Left lung (tissue), 10 donors: Measurements from ENCODE around the gene PLEKHM1. TPM values are rescaled to one million over a fixed set of nuclear protein-coding genes. Genes with fewer than 3 reads are reported as not detected.
A peak's percentile ranks its signal among the peaks of the same experiment; 100 is the strongest.

ENCODE experiments used
- ATAC-seq: fragments of 200-7000 bp; cut with Tn5 transposase; one replicate; pipeline ENCODE4 v1.9.1; 2020; ENCODE audit warnings: moderate library complexity
- DNase-seq, 4 donors: peaks; one replicate each; pipeline ENCODE4 v3.0.0-alpha.2; 2013 to 2020
- H3K27ac ChIP-seq, 2 donors: fragments of 200-600 bp; sonication (generic) in 1 of 2; one replicate each; pipeline versions ENCODE4 v1.5.0 to v1.8.0; 2020 to 2021
- H3K27me3 ChIP-seq, 2 donors: fragments of 200-600 bp; sonication (generic) in 1 of 2; one replicate each; pipeline versions ENCODE4 v1.5.0 to v1.8.0; 2020 to 2021
- H3K36me3 ChIP-seq, 2 donors: fragments of 200-600 bp; sonication (generic) in 1 of 2; one replicate each; pipeline versions ENCODE4 v1.5.0 to v1.8.0; 2020 to 2021
- H3K4me1 ChIP-seq, 2 donors: fragments of 200-600 bp; one replicate each; pipeline ENCODE4 v1.8.0; 2021
- H3K4me3 ChIP-seq, 2 donors: fragments of 200-600 bp; sonication (generic) in 1 of 2; one replicate each; pipeline versions ENCODE4 v1.5.0 to v1.8.0; 2020 to 2021; ENCODE audit warnings: mild to moderate bottlenecking in 1 of 2
- H3K9me3 ChIP-seq, 2 donors: fragments of 200-600 bp; sonication (generic) in 1 of 2; one replicate each; pipeline versions ENCODE4 v1.5.0 to v1.8.0; 2020 to 2021
- CTCF ChIP-seq, 2 donors: fragments of 200-600 bp; sonication (generic) in 1 of 2; IDR thresholded peaks; one replicate each; pipeline versions ENCODE4 v1.5.0 to v1.8.0; 2021; ENCODE audit warnings: antibody characterized with exemption in 2 of 2
- intact Hi-C, 2 donors: fragments of 100-400 bp; cut with DNase I; formaldehyde crosslinking; loops; one replicate each; pipeline versions ENCODE4 v1.11.2 to v1.14.2; 2022
- polyA plus RNA-seq, 6 donors: library from polyadenylated mRNA; unstranded; fragments of 120-200 nt; gene quantifications; one replicate each; pipeline ENCODE4 v1.2.1, GENCODE V29; 2013; ENCODE audit not compliant: insufficient read length in 6 of 6
- total RNA-seq, 2 donors: library from RNA; stranded (reverse); fragmentation: NEBNext Ultra II Directional; extraction: Animal tissue kit (Norgen Biotek cat#: 25700); gene quantifications; one replicate each; pipeline ENCODE4 v1.2.1, GENCODE V29; 2021
- donor health status: DM: no; HTN: yes; CAD: no.
- donor health status: DM: no; HTN: no; CAD: no.

The PLEKHM1 gene
- total and polyA plus RNA-seq, 8 donors, result 14.7 to 96.9 (median 18.0) TPM

- ATAC-seq, result no peak
- no peaks in the 10 kb centered on the region for H3K27me3 ChIP-seq
- no peak overlapping the region for H3K27ac ChIP-seq
- intact Hi-C loops, result no loop called here
- no peak overlapping the region for H3K4me3 ChIP-seq
- no peaks in the 10 kb centered on the region for H3K9me3 ChIP-seq
- TF ChIP-seq CTCF (IDR thresholded peaks at IDR 0.05), result no peak
- H3K4me1 ChIP-seq, result peaks cover 0 to 6% of the 10 kb centered on the region in 2 donors
- no peak for DNase-seq
- peaks cover 0 to 74% of the 10 kb centered on the region in 2 donors for H3K36me3 ChIP-seq
These were observed 94.7 kb downstream of the PLEKHM1 start for GRCh38 chr17:45395569-45396415.

- peaks cover 0 to 67% of the 10 kb centered on the region in 2 donors for H3K36me3 ChIP-seq
These were observed 95.5 kb downstream of the PLEKHM1 start for GRCh38 chr17:45394913-45395568.

GRCh38 chr17:45394564-45394912 lies 96.0 kb downstream of the PLEKHM1 start:
- H3K4me1 ChIP-seq, result peaks cover 0 to 6% of the 10 kb centered on the region in 2 donors
- no peaks in the 10 kb centered on the region for H3K27me3 ChIP-seq
- intact Hi-C loops, result no loop called here
- TF ChIP-seq CTCF (IDR thresholded peaks at IDR 0.05), result no peak
- H3K4me3 ChIP-seq, result no peak overlapping the region
- no peak for ATAC-seq
- H3K36me3 ChIP-seq, result peaks cover 0 to 62% of the 10 kb centered on the region in 2 donors
- H3K27ac ChIP-seq, result no peak overlapping the region
- H3K9me3 ChIP-seq, result no peaks in the 10 kb centered on the region
- no peak for DNase-seq

More at GRCh38 chr17:45394913-45395568, 95.5 kb downstream of the PLEKHM1 start:
- peak in 3 of 4 donors; percentile 83 to 94 (median 84) for DNase-seq
- no peaks in the 10 kb centered on the region for H3K9me3 ChIP-seq
- peak; percentile 53 to 62 for TF ChIP-seq CTCF (IDR thresholded peaks at IDR 0.05)
- ATAC-seq, result peak; percentile 83
- H3K27me3 ChIP-seq, result no peaks in the 10 kb centered on the region
- intact Hi-C loops, result no loop called here
- H3K27ac ChIP-seq, result no peak overlapping the region
- peaks cover 0 to 6% of the 10 kb centered on the region in 2 donors for H3K4me1 ChIP-seq
- no peak overlapping the region for H3K4me3 ChIP-seq

GRCh38 chr17:45394091-45394490 lies 96.4 kb downstream of the PLEKHM1 start:
- no peaks in the 10 kb centered on the region for H3K27me3 ChIP-seq
- ATAC-seq (no peak), DNase-seq (no peak)
- peaks cover 0 to 57% of the 10 kb centered on the region in 2 donors for H3K36me3 ChIP-seq
- H3K4me3 ChIP-seq, result no peak overlapping the region
- TF ChIP-seq CTCF (IDR thresholded peaks at IDR 0.05), result no peak
- H3K27ac ChIP-seq, result no peak overlapping the region
- H3K4me1 ChIP-seq, result peaks cover 0 to 6% of the 10 kb centered on the region in 2 donors
- intact Hi-C loops, result no loop called here
- no peaks in the 10 kb centered on the region for H3K9me3 ChIP-seq

GRCh38 chr17:45393411-45393810 lies 97.1 kb downstream of the PLEKHM1 start:
- intact Hi-C loops, result no loop called here
- H3K36me3 ChIP-seq, result peaks cover 0 to 51% of the 10 kb centered on the region in 2 donors
- no peak for DNase-seq

More at GRCh38 chr17:45393411-45393810, 97.1 kb downstream of the PLEKHM1 start:
- ATAC-seq, result no peak
- Histone ChIP-seq H3K4me1 (peaks cover 0 to 6% of the 10 kb centered on the region in 2 donors), H3K4me3 (no peak overlapping the region), H3K27ac (no peak overlapping the region), H3K9me3 (no peaks in the 10 kb centered on the region), H3K27me3 (no peaks in the 10 kb centered on the region)
- no peak for TF ChIP-seq CTCF (IDR thresholded peaks at IDR 0.05)
